Smooth muscle cell (in vitro differentiated cells): ENCODE measurements around the gene HNRNPH1. TPM values are rescaled to one million over a fixed set of nuclear protein-coding genes. Genes with fewer than 3 reads are reported as not detected.

Experiments
- DNase-seq: peaks from one replicate; lab custom pipeline; 2025; ENCODE audit not compliant: unreplicated experiment; lab: John Stamatoyannopoulos, UW
- H2AFZ ChIP-seq: fragments of 200-600 bp; sonication (generic); 2 replicates; pipeline ENCODE4 v1.6.0; 2016; ENCODE audit warnings: antibody characterized with exemption, low read depth, mild to moderate bottlenecking
- H3F3A ChIP-seq: fragments of 200-600 bp; sonication (generic); 2 replicates; pipeline ENCODE4 v1.6.0; 2017; ENCODE audit warnings: antibody characterized with exemption, low read depth
- H3K27ac ChIP-seq: fragments of 200-600 bp; sonication (generic); 2 replicates; pipeline ENCODE4 v1.5.1; 2016; ENCODE audit warnings: low read depth, mild to moderate bottlenecking
- H3K27me3 ChIP-seq: fragments of 200-600 bp; sonication (generic); 2 replicates; pipeline ENCODE4 v1.6.1; 2016; ENCODE audit warnings: low read depth, mild to moderate bottlenecking
- H3K36me3 ChIP-seq: fragments of 200-600 bp; sonication (generic); 2 replicates; pipeline ENCODE4 v1.5.1; 2016; ENCODE audit warnings: low read depth
- H3K4me1 ChIP-seq: fragments of 200-600 bp; sonication (generic); 2 replicates; pipeline ENCODE4 v1.5.1; 2016; ENCODE audit warnings: low read depth
- H3K4me2 ChIP-seq: fragments of 200-600 bp; sonication (generic); 2 replicates; pipeline ENCODE4 v1.6.0; 2016; ENCODE audit warnings: mild to moderate bottlenecking
- H3K4me3 ChIP-seq: fragments of 200-600 bp; sonication (generic); 2 replicates; pipeline ENCODE4 v1.5.1; 2016; ENCODE audit warnings: mild to moderate bottlenecking
- H3K79me2 ChIP-seq: fragments of 200-600 bp; sonication (generic); 2 replicates; pipeline ENCODE4 v1.6.0; 2016; ENCODE audit warnings: low read depth, mild to moderate bottlenecking
- H3K9ac ChIP-seq: fragments of 200-600 bp; sonication (generic); 2 replicates; pipeline ENCODE4 v1.6.0; 2016; ENCODE audit warnings: low read depth
- H3K9me3 ChIP-seq: fragments of 200-600 bp; sonication (generic); replicated peaks from 2 replicates; pipeline ENCODE4 v1.5.1; 2016; ENCODE audit warnings: low read depth
- H4K20me1 ChIP-seq: fragments of 200-600 bp; sonication (generic); 2 replicates; pipeline ENCODE4 v1.6.0; 2016; ENCODE audit warnings: low read depth
- WGBS: methylation state at CpG from one replicate; pipeline ENCODE4 v1.1.7; 2016; ENCODE audit warnings: low lambda C conversion rate; 5-methylcytosine and 5-hydroxymethylcytosine counted together
- polyA plus RNA-seq: library from polyadenylated mRNA; unstranded; fragments of >200 nt; fragmentation: Nextera tagmentation; extraction: Ambion mirVana; gene quantifications from 2 replicates; pipeline ENCODE4 v1.2.1, GENCODE V29; 2016
- total RNA-seq: library from RNA; depleted of rRNA; stranded (reverse); fragments of >200 nt; gene quantifications from 2 replicates; pipeline ENCODE4 v1.2.3, GENCODE V29; 2014
- TF ChIP-seq, protein P1 (sequence below): fragments of 200-600 bp; sonication (generic); IDR thresholded peaks from 2 replicates; pipeline ENCODE4 v1.5.1; 2017; ENCODE audit warnings: borderline replicate concordance, mild to moderate bottlenecking, antibody characterized with exemption; ENCODE audit not compliant: insufficient read depth, poor library complexity, severe bottlenecking

HNRNPH1 gene
- total and polyA plus RNA-seq, 2 experiments from 2014 or later: 60.9 to 384 TPM

DNA sequence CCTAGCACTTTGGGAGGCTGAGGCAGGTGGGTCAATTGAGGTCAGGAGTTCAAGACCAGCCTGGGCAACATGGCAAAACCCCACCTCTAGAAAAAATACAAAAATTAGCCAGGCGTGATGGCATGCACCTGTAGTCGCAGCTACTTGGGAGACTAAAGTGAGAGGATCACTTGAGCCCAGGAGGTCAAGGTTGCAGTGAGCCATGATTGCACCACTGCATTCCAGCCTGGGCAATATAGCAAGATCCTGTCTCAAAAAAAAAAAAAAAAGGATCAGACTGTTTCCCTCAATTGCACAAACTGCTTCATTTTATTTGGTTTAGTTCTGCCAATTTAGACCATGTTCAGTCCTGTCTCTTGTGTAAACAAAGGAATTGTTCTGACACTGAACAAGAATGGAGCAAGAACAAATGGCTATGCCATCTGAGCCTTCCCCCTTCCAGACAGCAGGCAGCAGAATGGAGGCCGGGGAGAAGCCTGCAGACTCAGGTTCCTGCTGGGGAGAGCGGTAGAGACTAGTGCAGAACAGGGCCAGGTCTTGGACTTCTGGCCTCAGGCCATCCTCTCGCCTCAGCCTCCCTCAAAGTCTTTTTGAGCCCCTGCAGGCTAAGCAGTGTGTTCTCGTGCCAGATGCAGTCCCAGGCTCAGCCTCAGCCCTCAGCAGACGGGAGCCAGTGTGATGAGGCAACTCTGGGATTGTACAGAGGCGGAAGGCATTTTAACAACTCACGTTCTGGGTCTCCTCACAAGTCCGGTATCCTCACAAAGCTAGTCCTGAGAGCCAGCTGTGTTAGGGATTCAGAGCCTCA lies 18.2 kb downstream of the HNRNPH1 start:
- H3K79me2 ChIP-seq: no peaks in the 10 kb centered on the region
- H3K27ac ChIP-seq: no peak overlapping the region
- 61% methylated on average over 10 of the region's 10 CpGs for WGBS
- H3K4me2 ChIP-seq: no peak overlapping the region
- no peaks in the 10 kb centered on the region for H3K4me1 ChIP-seq
- no peak overlapping the region for H3K9ac ChIP-seq
- H3F3A ChIP-seq: peaks cover 26% of the 10 kb centered on the region
- no peaks in the 10 kb centered on the region for H3K36me3 ChIP-seq
- no peaks in the 10 kb centered on the region for H3K27me3 ChIP-seq
- peaks cover 52% of the 10 kb centered on the region for H4K20me1 ChIP-seq
- H3K4me3 ChIP-seq: no peak overlapping the region
- H3K9me3 ChIP-seq: no peaks in the 10 kb centered on the region
- no peak overlapping the region for H2AFZ ChIP-seq
- DNase-seq: no peak
- TF ChIP-seq, protein P1, sequence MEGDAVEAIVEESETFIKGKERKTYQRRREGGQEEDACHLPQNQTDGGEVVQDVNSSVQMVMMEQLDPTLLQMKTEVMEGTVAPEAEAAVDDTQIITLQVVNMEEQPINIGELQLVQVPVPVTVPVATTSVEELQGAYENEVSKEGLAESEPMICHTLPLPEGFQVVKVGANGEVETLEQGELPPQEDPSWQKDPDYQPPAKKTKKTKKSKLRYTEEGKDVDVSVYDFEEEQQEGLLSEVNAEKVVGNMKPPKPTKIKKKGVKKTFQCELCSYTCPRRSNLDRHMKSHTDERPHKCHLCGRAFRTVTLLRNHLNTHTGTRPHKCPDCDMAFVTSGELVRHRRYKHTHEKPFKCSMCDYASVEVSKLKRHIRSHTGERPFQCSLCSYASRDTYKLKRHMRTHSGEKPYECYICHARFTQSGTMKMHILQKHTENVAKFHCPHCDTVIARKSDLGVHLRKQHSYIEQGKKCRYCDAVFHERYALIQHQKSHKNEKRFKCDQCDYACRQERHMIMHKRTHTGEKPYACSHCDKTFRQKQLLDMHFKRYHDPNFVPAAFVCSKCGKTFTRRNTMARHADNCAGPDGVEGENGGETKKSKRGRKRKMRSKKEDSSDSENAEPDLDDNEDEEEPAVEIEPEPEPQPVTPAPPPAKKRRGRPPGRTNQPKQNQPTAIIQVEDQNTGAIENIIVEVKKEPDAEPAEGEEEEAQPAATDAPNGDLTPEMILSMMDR: no peak

DNA sequence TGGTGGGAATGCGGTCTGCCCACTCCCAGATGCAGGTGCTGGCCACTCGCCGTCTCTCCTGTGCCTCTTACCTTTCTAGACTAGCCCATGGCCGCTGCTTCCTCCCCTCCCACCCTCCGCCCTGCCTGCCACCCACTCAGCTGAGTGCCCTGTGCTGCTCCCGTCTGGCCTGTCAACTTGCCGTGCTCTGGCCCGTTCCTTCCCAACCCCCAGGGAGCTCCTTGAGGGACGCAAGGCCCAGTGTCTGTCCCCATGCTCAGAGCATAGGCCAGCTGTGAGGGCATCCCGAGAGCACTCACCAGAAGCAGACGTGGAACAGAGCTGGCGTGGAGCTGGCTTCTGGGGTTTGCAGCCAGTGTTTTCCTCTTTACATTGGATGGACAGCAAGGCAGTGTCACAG lies 20.2 kb downstream of the HNRNPH1 start:
- TF ChIP-seq, protein P1: no peak

DNA sequence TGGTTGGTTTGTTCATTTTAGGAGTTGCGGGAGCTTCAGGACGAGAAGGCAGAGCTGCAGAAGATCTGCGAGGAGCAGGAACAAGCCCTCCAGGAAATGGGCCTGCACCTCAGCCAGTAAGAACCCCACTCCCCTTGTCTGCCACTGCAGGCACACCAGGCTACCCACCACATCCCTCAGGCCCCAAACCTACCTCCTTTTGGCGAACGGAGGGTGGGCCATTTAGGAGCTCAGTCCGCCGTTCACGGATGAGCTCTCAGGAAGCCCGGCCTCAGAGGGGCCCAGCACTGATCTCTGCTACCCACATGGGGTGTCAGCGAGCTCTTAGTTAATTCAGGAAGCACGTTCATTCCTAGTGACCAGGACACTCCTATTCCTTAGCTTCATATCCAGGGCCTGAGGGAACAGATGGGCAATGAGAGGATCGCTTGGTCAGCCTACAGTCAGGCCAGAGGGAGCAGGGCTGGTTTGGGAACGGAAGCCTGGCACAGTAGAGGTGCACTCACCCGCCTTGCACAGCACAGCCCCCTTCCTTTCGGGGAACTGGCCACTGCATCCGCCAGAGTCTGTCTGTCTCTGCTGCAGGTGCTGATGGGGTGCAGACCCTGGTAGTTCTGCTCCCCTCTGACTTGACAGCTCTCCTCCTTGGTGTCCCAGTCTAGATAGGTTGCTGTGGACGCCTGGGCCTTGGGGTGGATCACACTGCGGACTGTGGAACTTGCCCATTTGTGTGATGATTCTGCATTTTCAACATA lies 21.4 kb downstream of the HNRNPH1 start:
- H3K79me2 ChIP-seq: no peaks in the 10 kb centered on the region
- no peak overlapping the region for H3K9ac ChIP-seq
- DNase-seq: no peak
- no peaks in the 10 kb centered on the region for H3K4me1 ChIP-seq
- WGBS: 97% methylated on average over 18 of the region's 18 CpGs
- H3F3A ChIP-seq: peaks cover 20% of the 10 kb centered on the region
- no peak overlapping the region for H3K4me2 ChIP-seq
- no peak overlapping the region for H3K27ac ChIP-seq
- peaks cover 23% of the 10 kb centered on the region for H4K20me1 ChIP-seq
- no peak overlapping the region for H3K4me3 ChIP-seq
- H3K36me3 ChIP-seq: peaks cover 6% of the 10 kb centered on the region
- no peak overlapping the region for H2AFZ ChIP-seq
- no peaks in the 10 kb centered on the region for H3K9me3 ChIP-seq
- TF ChIP-seq, protein P1: no peak
- no peaks in the 10 kb centered on the region for H3K27me3 ChIP-seq

More for the DNA sequence above, 20.2 kb downstream of the HNRNPH1 start:
- Histone ChIP-seq H4K20me1 (peaks cover 35% of the 10 kb centered on the region), H3K9me3 (no peaks in the 10 kb centered on the region), H3K4me1 (no peaks in the 10 kb centered on the region), H2AFZ (no peak overlapping the region), H3K9ac (no peak overlapping the region), H3K36me3 (no peaks in the 10 kb centered on the region), H3K27ac (no peak overlapping the region), H3K79me2 (no peaks in the 10 kb centered on the region), H3K4me2 (no peak overlapping the region), H3F3A (peaks cover 24% of the 10 kb centered on the region), H3K27me3 (no peaks in the 10 kb centered on the region), H3K4me3 (no peak overlapping the region)
- WGBS: 98% methylated on average over 12 of the region's 12 CpGs
- no peak for DNase-seq
